NCI-H1417 treated with DMSO at 0.1 percent for 48 hours (cell line): ENCODE data around the gene NHLH1.

ENCODE experiments used
- DNase-seq: peaks from one replicate; lab custom pipeline; 2025; lab: John Stamatoyannopoulos, UW

NHLH1 gene

DNA sequence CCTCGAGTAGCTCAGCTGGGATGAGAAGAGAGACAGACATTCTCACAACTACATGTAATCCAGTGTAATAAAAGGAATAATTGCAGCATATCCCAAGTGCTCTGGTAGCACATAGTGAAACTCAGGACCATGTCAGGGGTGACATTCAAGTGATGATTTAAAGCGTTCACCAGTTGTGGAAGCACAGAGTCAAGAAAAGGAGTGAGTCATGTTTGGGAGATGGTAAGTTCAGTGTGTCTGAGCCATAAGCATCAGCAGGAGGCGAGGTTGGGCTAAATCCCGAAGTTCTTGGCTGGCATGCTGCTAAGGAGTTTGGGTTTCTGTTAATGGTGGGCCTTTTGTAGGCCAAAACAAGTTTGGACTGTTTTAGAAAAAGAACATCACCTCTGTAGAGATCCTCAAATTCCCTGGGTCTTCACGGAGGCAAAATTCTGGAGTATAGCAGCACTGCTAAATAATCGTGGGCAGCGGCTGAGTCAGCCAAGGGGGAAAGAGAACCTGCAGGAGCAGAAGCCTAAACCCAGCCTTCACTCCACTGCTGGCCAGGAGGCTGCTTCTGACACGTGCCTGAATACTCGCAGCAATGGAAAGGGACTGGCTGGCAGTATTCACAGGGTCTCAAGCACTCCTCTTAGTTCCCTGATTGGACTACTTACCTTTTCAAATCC, 7.2 kb upstream of the NHLH1 start:
- DNase-seq = no peak

DNA sequence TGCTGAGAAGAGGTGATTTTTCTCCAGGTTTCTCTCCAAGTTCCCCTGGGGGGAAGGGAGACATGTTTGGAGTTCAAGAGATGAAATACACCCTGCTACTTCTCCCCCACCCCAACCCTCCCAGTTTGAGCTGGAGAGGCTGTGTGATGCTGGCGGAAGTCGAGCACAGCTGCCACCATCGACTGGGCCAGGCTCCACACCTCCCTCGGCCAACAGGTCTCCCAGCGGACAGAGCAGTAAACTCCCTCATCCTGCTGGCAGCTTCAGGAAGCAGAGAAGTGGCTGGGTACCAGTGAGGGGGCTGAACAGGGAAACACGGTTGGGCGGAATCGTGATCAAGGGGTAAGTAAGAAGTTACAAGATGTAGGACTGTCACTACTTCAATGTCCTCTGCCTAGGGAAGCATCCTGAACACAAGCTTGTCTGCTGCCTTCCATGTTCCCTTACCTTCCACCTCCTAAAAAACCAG, 6.6 kb upstream of the NHLH1 start:
- no peak for DNase-seq

DNA sequence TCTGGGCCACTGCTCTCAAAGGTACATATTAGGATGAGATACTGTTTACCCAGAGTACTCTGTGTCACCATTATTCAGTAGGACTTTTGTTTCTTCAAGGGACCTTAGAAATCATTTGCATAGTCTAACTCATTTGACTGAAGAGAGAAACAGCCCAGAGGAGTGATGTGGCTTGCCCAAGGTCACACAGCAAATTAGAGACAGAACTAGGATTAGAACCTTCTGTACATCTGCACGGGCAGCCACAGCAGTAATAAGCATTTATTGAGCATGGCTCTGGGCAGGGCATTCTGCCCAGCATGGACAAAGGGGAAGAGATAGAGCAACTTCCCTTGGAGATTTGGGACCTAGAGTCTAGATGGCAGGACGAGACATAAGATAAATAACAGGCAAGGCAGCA, 5.7 kb upstream of the NHLH1 start:
- no peak for DNase-seq

DNA sequence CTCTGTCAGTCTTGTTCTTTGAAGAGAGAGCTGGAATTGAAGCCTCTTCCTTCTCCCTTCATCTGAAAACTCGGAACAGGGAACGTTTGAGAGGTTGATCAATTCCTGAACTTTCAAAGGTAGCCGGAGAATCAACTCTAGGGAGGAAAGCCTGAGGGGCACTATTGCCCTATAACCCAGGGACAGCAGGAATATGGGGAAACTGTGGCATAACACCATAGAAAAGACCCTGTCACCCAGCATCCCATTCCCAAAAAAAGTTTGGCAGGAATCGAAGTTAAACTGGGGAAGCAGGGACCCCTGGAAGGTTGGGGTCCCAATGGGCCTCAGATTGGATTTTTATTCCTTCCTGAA, 5.1 kb upstream of the NHLH1 start:
- no peak for DNase-seq

DNA sequence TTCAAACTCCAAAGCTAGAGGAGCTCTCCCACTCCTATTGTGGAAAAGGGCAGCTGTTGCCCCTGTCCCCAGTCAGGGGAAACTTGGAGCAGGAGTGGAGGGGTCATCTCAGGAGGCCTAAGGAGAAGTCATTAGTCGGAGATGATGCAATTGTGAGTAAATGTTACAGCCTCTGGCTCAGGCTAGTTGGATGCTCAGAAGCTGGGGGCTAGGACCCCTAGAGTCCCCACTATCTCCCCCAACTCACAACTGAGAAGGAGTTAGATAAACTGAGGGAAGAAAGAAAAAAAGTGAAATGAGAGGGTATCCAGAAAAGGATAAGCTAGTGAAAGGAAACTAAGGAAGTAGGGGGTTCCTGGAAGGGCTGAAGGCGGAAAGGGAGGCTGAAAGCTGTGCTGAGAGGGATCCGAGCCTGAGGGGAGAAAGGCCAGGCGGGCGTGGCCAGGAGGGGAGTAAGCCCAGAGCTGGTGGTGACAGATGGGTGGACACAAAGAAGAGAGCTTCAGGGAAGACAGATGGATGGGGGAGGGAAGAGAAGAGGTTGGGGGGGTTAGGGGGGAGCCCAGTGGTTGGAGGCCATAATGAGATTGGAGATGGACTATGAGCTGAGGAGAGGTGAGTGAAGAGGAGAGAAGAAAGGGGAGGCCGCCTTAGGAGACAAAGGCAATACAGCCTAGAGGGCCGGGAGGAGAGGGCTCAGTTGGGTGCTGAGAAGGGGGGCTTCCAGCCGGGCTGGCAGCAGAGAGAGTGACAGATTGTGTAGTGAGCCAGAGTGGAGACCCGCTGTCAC, 4.5 kb upstream of the NHLH1 start:
- DNase-seq = no peak

DNA sequence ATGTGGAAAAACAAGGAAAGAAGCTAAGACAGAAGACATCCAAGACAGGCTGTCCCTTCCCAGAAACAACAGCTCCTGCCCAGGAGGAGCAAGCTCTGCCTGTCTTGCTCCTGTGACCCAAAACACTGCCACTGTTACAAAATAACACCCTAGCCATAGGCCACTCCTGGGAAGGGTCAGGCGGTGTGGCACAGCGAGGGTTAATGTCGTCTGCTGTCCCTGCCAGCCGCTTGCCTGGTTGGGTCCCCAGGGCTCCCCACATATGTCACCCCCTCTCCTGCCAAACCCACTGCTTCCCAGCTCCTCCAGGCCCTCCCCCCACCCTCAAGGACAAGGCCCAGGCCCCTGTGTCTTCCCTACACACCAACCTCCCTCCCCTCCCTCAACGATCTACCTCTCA, 3.9 kb upstream of the NHLH1 start:
- no peak for DNase-seq

DNA sequence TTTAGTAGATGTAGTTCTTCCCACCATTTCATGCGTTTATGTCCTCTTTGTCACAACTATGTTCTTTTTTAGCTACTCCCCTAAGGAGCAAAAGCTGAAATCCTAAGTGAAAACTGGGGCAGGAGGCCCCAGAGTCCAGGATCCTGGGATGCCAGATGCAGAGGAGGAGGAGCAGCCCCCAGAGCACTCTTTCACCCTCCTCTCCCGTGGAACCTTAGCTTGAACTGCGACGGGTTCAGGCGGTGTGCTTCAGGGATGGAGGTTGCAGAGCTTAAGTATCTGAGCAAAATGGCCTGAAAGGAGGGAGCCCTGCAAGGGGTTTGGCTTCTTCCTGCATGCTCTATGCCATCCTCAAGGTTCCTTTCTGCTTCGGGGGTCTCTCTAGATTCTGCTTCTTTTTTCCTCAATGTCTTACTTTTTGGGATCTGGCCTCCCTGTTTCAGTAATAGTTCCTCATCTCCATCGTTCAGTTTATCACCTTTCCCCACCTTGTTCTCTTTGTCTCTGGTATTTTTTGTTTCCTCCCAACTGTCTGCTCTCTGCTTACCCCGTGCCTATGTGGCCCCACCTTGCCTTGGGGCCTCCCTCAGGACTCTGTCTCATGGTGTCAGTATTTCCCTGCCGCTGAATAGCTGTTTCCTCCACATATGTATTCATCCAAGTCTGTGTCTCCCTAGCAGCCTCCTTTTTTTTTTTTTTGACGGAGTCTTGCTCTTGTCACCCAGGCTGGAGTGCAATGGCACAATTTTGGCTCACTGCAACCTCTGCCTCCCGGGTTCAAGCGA, 2.7 kb upstream of the NHLH1 start:
- no peak for DNase-seq

DNA sequence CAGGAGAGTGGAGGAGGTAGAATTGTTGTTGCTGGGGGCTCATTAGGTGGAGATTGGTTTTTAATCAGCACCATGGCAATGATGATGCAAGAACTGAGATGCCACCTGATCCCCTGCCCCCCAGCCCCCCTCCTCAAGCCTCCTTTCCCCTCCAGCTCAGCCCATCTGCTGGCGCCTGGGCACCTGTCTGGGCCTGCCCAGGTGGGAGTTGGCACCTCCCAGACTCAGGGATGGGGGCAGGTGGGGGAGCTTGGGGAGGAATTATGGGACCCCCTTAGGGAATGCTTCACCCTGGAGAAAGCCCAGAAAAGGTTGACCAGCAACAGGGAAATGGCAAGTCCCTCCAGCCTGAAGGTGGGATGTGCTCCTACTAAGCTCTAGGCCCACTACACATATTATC, 1.5 kb upstream of the NHLH1 start:
- DNase-seq = no peak

DNA sequence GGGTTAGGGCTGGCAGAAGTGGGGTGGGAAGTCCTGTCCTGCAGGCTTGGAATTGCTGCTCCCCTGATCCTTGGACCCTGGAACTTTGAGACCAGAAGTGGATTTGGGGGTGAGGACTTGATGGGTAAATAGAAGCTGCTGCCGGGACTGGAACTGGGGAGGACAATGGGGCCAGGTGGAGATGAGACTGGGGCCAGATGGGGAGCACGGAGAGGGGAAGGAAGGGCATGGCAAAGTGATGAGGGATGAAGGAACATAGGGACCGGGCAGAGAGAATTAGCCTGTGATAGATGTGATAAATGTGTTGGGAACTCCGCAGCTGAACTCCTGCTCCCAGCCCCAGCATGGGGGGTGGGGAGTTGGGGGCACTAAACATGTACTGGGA, 637 bp downstream of the NHLH1 start:
- no peak for DNase-seq

DNA sequence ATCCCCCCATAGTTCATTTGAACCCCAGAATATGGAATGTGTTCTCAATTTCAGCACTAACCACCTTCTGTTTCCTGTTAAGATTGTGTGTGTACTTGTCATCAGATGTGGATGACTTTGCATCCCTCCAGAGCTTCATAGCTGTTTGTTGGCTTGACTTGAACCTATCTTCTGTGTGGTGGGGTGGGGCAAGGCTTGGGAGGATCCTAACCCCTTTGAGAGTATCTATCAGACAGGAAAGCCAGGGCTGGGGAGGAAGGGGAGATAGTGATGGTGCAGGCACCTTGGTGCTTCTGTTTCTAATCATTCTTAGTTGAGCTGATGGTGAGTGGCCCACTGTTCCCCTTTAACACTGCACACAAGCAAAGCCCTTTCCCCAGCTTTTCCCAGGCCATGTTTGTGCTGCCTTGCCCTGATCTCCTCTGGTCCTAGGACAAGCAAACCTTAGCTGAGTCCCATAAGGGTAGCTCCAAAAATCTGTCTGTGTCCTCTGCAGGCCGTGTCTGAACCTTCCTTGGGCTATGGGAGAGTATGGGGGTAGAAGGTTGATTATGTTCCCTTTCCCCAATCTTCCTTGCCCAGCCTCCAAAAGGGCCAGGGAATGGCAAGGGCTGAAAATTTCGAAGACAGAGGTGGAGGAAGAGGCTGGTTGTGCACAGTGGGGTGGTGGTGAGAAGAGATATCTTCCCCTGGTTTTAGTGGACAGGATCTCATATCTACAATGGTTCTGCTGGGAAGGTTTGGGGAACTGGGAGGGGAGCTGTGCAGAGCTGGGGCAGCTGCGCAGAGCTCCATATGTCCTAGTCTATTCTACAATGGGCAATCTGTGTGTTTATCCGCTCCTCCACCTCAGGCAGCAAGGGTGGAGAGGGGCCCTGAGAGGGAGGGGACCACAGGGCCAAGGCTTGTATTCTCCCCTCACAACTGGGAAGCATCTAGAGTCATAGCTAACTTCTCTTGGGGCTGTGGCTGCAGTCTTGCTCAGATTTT, 1.4 kb downstream of the NHLH1 start:
- no peak for DNase-seq

DNA sequence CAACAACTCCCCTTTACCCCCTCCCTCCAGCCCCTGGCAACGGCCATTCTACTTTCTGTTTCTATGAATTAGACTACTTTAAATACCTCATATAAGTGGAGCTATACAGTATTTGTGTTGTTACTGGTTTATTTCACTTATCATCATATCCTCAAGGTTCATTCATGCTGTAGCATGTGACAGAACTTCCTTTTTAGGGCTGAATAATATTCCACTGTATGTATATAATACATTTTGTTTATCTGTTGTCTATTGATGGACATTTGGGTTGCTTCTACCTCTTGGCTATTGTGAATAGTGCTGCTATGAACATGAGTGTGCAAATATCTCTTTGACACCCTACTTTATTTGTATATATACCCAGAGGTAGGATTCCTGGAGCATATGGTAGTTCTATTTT, 2.2 kb downstream of the NHLH1 start:
- no peak for DNase-seq

DNA sequence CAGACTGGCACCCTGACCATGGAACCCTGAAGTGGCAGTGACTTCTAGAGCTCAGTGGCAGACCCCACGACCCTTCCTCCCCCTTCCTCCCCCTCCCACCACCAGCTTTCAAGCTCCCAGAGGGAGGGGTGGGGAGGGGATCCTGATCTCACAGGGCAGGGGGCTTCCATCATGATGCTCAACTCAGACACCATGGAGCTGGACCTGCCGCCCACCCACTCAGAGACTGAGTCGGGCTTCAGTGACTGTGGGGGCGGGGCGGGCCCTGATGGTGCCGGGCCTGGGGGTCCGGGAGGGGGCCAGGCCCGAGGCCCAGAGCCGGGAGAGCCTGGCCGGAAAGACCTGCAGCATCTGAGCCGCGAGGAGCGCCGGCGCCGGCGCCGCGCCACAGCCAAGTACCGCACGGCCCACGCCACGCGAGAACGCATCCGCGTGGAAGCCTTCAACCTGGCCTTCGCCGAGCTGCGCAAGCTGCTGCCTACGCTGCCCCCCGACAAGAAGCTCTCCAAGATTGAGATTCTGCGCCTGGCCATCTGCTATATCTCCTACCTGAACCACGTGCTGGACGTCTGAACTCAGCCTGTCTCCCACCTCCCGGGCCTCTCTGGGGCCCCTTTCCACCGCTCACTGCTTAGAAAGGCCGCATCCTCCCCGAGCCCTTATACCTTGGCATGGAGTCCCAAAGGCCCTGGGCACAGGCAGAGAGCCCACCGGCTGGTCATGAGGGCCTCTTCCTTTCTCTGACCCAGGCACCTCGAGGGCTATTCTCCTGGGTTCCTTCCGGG, 3.9 kb downstream of the NHLH1 start:
- DNase-seq = no peak

DNA sequence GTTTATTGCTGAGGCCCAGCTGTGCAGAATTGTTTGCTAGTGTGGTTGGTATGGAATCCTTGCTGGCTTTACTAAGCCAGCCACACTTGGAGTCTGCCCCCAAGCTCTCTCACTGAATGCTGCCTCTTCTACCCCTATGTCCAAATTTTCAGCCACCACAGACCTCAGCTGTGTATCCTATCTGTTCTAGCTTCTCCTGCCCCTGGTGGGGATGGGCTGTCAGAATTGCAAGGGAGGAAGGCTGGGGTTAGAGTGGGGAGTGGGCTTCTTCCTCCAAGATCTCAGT, 4.4 kb downstream of the NHLH1 start:
- no peak for DNase-seq

DNA sequence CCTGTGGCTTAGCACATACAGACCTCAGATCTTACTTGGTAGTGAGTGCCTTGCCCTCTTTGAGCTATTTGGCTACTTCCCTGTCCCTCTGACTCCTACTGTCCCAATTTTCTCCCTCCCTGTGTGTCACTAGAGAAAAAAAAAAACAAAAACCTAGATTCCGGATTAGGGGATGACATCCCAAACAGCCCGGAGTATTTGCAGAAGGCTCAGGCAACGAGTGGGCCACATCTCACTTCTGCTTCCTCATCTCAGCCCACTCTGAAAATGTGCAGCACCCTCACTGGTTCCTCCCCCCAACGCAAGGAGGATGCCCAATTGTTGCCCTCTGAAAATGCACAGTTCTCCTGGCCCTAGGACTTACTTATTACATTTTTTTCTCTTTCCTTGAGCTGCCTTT, 4.9 kb downstream of the NHLH1 start:
- no peak for DNase-seq

DNA sequence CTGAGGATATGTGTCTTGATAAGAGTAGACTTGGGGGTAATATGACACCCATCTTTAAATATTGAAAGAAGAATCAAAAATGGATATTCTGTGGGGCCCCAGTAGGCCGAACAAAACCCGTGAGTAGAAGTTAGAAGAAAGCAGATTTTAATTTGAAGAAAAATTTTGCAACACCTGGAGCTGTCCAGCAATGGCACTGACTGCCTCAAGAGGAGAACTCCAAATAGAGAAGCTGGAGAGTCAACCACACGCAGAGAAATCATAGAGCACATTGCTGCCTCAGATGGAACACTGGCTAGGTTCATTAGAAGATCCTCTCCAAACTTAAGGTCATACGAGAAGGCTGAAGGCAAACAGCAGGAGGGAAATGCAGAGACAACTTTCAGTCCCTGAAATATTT, 6.8 kb downstream of the NHLH1 start:
- no peak for DNase-seq

DNA sequence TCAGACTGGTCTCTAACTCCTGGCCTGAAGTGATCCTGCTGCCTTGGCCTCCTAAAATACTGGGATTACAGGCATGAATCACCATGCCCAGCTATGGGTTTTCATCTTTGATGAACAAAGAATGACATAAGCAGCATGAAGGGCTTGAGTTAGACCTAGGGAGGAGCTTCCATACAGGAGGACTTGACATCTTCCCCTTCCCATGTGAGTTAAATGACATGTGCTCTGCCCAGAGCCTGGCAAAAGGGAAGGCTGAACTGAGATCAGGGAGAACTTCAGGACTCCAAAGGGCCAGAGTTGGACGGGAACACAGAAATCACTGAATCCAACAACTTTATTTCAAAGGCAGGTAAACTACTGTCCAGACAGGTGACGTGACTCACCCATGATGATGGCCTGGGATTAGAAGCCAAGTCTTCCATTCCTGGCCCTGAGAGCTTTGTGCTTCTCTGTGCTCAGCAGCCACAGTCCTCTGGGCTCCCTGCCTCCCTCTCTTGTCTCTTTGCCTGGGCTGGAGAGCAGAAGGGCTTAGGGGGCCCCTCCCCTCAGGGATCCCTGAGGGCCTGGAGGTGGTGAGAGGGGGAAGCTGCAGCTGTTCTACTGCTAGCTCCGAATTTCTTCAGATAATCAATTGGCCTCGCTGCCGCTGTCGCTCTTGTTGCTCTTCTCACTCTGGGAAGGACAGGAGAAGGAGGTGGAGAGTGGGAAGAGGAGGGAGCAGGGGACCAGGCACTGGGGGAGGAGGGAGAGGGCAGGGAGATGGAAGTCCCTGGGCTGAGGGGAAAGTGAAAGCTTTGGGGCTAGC, 7.6 kb downstream of the NHLH1 start:
- no peak for DNase-seq

DNA sequence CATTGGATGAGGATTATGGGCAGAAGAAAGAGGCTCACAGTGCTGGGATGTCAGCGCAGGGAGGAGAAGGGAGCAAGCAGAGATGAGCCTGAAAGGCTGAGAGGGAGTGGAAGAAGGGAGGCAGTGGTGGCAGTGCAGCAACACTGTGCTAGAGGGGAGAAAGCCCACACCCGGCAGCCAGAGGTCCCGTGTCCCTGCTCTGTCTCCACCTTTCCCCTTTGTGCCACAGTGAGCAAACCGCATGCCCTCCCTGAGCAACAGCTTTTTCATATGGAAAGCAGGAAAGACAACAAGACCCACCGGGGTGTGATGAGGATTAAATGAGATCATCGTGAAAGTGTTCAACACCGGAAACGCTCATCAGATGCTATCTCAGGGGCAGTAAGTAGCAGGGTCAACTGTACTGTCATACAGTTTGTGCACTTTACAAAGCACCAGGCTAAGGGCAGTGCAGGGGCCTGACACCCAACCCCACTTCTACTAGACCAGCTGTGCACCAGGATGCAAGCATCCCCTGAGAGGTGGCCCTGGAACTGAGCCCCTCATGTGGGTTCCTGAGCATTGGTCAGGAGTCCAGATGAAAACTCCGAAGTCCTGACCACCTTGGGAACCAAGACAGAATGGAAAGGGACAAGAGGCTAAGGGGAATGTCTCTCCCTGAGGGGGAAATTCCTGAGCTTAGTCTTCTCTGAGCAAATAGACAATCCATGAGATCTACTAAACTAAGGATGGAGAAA, 9.1 kb downstream of the NHLH1 start:
- no peak for DNase-seq

DNA sequence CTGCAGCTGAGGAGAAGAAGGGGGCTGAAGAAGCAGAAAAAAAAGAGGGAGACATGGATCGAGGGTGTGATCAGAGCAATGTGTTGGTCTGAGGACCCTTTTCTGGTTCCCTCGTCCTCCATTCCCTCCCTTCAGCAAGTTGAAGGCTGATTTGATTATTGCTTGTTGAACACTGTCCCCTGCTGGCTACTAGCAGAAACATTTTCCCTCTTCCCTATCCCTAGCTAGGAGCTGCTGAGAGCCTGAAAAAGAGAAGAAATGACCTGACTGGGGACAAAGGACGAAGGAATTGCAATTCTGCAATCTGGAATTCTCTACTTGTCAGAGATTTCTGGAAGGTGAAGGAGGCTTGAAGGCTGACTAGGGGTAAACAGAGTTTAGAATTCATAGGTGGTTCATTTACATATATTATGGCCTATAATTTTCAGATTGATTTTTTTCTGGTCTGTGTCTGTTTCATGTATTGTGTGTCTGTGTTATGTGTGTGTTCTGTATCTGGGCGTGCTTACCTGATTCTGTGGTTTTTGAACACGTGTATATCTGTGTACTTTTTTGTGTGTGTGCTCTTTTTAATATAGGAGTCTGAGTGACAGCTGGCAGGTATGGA, 9.8 kb downstream of the NHLH1 start:
- DNase-seq = peak; percentile 0

DNA sequence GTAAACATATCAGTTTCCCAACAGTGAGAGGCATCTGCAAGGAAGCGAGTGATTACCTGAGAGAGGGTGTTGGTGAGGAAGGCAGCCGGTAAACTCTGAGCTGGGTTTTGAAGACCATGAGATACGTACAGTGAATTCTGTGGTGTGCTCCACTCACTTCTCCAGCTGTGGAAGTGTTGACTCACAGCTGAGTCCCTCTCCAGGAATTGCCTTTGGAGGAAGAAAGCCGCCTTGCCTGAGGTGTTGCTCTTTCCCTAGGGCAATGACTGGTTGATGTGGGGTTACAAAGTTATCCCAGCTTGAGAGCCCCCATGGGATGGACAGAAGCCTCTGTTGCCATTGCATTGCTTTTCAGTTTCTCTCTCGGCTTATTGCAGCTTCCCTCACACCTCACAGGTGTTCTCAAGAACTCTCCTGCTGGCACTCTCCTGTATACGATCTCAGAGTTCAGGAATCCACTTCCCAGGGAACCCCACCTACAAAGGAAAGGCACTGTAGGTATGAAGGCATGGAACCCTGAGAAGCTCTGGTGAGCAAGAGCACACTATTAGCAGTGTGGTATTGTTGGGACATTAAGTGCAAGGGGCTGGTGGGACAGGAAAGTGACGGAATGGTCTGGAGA, 10.8 kb downstream of the NHLH1 start:
- DNase-seq = no peak
